IMR-90 (cell line): Measurements from ENCODE around the gene DCUN1D3. TPM values are rescaled to one million over a fixed set of nuclear protein-coding genes. Genes with fewer than 3 reads are reported as not detected.

Experiments used
- ATAC-seq: fragments of 200-7000 bp; cut with Tn5 transposase; 2 replicates; pipeline ENCODE4 v1.9.1; 2020; ENCODE audit warnings: low read depth, mild to moderate bottlenecking, moderate library complexity
- Bru-seq: library from RNA; stranded (reverse); fragments of 400-500 nt; gene quantifications from one replicate; lab custom pipeline; 2021; lab: Mats Ljungman, UMichigan
- BruChase-seq, 2 experiments: library from RNA; stranded (reverse); fragments of 400-500 nt; gene quantifications; one replicate each; lab custom pipeline; 2021; lab: Mats Ljungman, UMichigan
- BruUV-seq: library from RNA; stranded (reverse); fragments of 400-500 nt; replicated peaks from 2 replicates; lab custom pipeline; 2021; lab: Mats Ljungman, UMichigan
- CTCF ChIA-PET: fragments of 300-600 bp; formaldehyde crosslinking; extraction: SDS; loops from one replicate; lab custom pipeline; 2021; ENCODE audit warnings: antibody characterized with exemption; lab: Yijun Ruan, JAX
- POLR2A ChIA-PET: fragments of 300-600 bp; sonication (Branson Sonifier 250); formaldehyde crosslinking; loops from one replicate; lab custom pipeline; 2022; ENCODE audit warnings: antibody characterized with exemption; ENCODE audit not compliant: unreplicated experiment; lab: Charles Lee
- DNase-seq: peaks from one replicate; pipeline ENCODE4 v3.0.0; 2013
- H2AFZ ChIP-seq: replicated peaks from 2 replicates; pipeline ENCODE3; 2013; ENCODE audit warnings: low read length, mild to moderate bottlenecking; ENCODE audit not compliant: poor library complexity
- H2AK5ac ChIP-seq: 2 replicates; pipeline ENCODE4 v1.6.1; 2013; ENCODE audit warnings: low read depth, low read length, inconsistent platforms
- H2AK9ac ChIP-seq: replicated peaks from 2 replicates; pipeline ENCODE3; 2013; ENCODE audit warnings: mild to moderate bottlenecking, low read depth, low read length, moderate library complexity; ENCODE audit not compliant: poor library complexity
- H2BK120ac ChIP-seq: 2 replicates; pipeline ENCODE4 v1.6.1; 2013; ENCODE audit warnings: low read depth, low read length, inconsistent platforms
- H2BK15ac ChIP-seq: 3 replicates; pipeline ENCODE4 v1.6.1; 2013; ENCODE audit warnings: low read depth, low read length, inconsistent platforms
- H2BK20ac ChIP-seq: 2 replicates; pipeline ENCODE4 v1.6.1; 2013; ENCODE audit warnings: low read depth, mild to moderate bottlenecking, inconsistent platforms, low read length, moderate library complexity
- H2BK5ac ChIP-seq: 2 replicates; pipeline ENCODE4 v1.6.1; 2013; ENCODE audit warnings: mild to moderate bottlenecking, low read depth, low read length, inconsistent platforms; ENCODE audit not compliant: poor library complexity, severe bottlenecking
- H3K14ac ChIP-seq: replicated peaks from 2 replicates; pipeline ENCODE4 v1.6.1; 2013; ENCODE audit warnings: low read depth, low read length, inconsistent platforms
- H3K18ac ChIP-seq: 2 replicates; pipeline ENCODE4 v1.6.1; 2013; ENCODE audit warnings: low read depth, low read length, control low read depth
- H3K23ac ChIP-seq: 2 replicates; pipeline ENCODE4 v1.6.1; 2013; ENCODE audit warnings: low read depth, low read length, inconsistent platforms
- H3K27ac ChIP-seq: 2 replicates; pipeline ENCODE4 v1.5.1; 2013; ENCODE audit warnings: mild to moderate bottlenecking, control low read depth, low read length; ENCODE audit not compliant: insufficient read depth
- H3K27me3 ChIP-seq: 2 replicates; pipeline ENCODE4 v1.6.1; 2013; ENCODE audit warnings: low read length; ENCODE audit not compliant: control insufficient read depth, insufficient read depth
- H3K36me3 ChIP-seq: 2 replicates; pipeline ENCODE4 v1.6.1; 2013; ENCODE audit warnings: low read length, mixed read lengths; ENCODE audit not compliant: control insufficient read depth, insufficient read depth
- H3K4ac ChIP-seq: 2 replicates; pipeline ENCODE4 v1.6.1; 2013; ENCODE audit warnings: low read depth, low read length, inconsistent platforms
- H3K4me1 ChIP-seq: 2 replicates; pipeline ENCODE4 v1.6.1; 2013; ENCODE audit warnings: low read length, mixed read lengths; ENCODE audit not compliant: control insufficient read depth, insufficient read depth
- H3K4me2 ChIP-seq: 2 replicates; pipeline ENCODE4 v1.6.1; 2013; ENCODE audit warnings: low read depth, mild to moderate bottlenecking, control low read depth, low read length, moderate library complexity
- H3K4me3 ChIP-seq: 2 replicates; pipeline ENCODE4 v1.5.1; 2013; ENCODE audit warnings: low read depth, mild to moderate bottlenecking, control low read depth, low read length, moderate library complexity; ENCODE audit not compliant: insufficient read depth
- H3K56ac ChIP-seq: 2 replicates; pipeline ENCODE4 v1.6.1; 2013; ENCODE audit warnings: low read length, inconsistent platforms; ENCODE audit not compliant: insufficient read depth; ENCODE audit errors: extremely low read depth
- H3K79me1 ChIP-seq, 2 experiments: 2 replicates each; pipeline ENCODE4 v1.6.1; 2013; ENCODE audit warnings: low read length in 2 of 2, inconsistent platforms in 1 of 2, low read depth in 1 of 2
- H3K9ac ChIP-seq: 2 replicates; pipeline ENCODE4 v1.6.1; 2013; ENCODE audit warnings: low read depth, low read length, control low read depth
- H3K9me1 ChIP-seq: 2 replicates; pipeline ENCODE4 v1.6.1; 2013; ENCODE audit warnings: low read length, inconsistent platforms; ENCODE audit not compliant: insufficient read depth
- H3K9me3 ChIP-seq: 2 replicates; pipeline ENCODE4 v1.6.1; 2013; ENCODE audit warnings: low read length; ENCODE audit not compliant: control insufficient read depth, insufficient read depth
- H4K20me1 ChIP-seq: 2 replicates; pipeline ENCODE4 v1.6.1; 2013; ENCODE audit warnings: low read length, inconsistent platforms; ENCODE audit not compliant: insufficient read depth
- H4K5ac ChIP-seq: 2 replicates; pipeline ENCODE4 v1.6.1; 2013; ENCODE audit warnings: mild to moderate bottlenecking, low read depth, low read length, control low read depth
- H4K8ac ChIP-seq, 2 experiments: 2 replicates each; pipeline ENCODE4 v1.6.1; 2013; ENCODE audit warnings: low read depth in 2 of 2, low read length in 2 of 2, control low read depth in 1 of 2, inconsistent platforms in 1 of 2
- H4K91ac ChIP-seq: 2 replicates; pipeline ENCODE4 v1.6.1; 2013; ENCODE audit warnings: low read depth, low read length, inconsistent platforms; ENCODE audit not compliant: insufficient read depth
- BHLHE40 ChIP-seq: fragments of 150-350 bp; IDR thresholded peaks from 2 replicates; pipeline ENCODE4 v1.6.1; 2016; ENCODE audit warnings: mild to moderate bottlenecking, low read depth, low read length
- CHD1 ChIP-seq: IDR thresholded peaks from 2 replicates; pipeline ENCODE4 v1.6.1; 2012; ENCODE audit warnings: low read depth, low read length, improper control_type of control experiment
- FOS ChIP-seq: fragments of 150-350 bp; IDR thresholded peaks from 2 replicates; pipeline ENCODE4 v1.6.1; 2016; ENCODE audit warnings: low read depth, low read length
- MAFK ChIP-seq: IDR thresholded peaks from 2 replicates; pipeline ENCODE4 v1.6.1; 2012; ENCODE audit warnings: low read depth, low read length, improper control_type of control experiment
- MAZ ChIP-seq: IDR thresholded peaks from 2 replicates; pipeline ENCODE4 v1.6.1; 2012; ENCODE audit warnings: low read depth, mild to moderate bottlenecking, low read length, improper control_type of control experiment, moderate library complexity, borderline replicate concordance
- MXI1 ChIP-seq: IDR thresholded peaks from 2 replicates; pipeline ENCODE4 v1.6.1; 2012; ENCODE audit warnings: low read depth, mild to moderate bottlenecking, low read length, moderate library complexity, borderline replicate concordance
- NFE2L2 ChIP-seq: fragments of 150-350 bp; IDR thresholded peaks from 2 replicates; pipeline ENCODE4 v1.6.1; 2016; ENCODE audit warnings: low read depth, mild to moderate bottlenecking, low read length
- RFX5 ChIP-seq: IDR thresholded peaks from 2 replicates; pipeline ENCODE4 v1.8.0; 2012; ENCODE audit warnings: low read depth, mild to moderate bottlenecking, low read length, moderate library complexity
- SMC3 ChIP-seq: fragments of 150-350 bp; IDR thresholded peaks from 2 replicates; pipeline ENCODE4 v1.6.1; 2016; ENCODE audit warnings: low read depth, mild to moderate bottlenecking, antibody characterized with exemption, low read length, moderate library complexity
- WGBS, 2 experiments: methylation state at CpG; one replicate each; pipeline versions ENCODE4 v1.1.5 to v1.1.7; 2013; ENCODE audit warnings: missing lambda C conversion rate in 2 of 2; ENCODE audit not compliant: insufficient read length in 1 of 2; ENCODE audit errors: extremely low coverage in 2 of 2; 5-methylcytosine and 5-hydroxymethylcytosine counted together
- dilution Hi-C: fragments of 300-500 bp; cut with HindIII; formaldehyde crosslinking; loops from one replicate; pipeline ENCODE4 v1.14.3; 2018; ENCODE audit warnings: low sequenced_read_pairs; ENCODE audit not compliant: unreplicated experiment
- in situ Hi-C: fragments of 300-500 bp; cut with MboI; formaldehyde crosslinking; loops from 3 replicates; pipeline ENCODE4 v1.14.3; 2019; ENCODE audit warnings: low sequenced_read_pairs, inconsistent platforms, mixed read lengths
- intact Hi-C: fragments of 100-400 bp; cut with micrococcal nuclease; formaldehyde crosslinking; loops from 2 replicates; pipeline ENCODE4 v1.10.0; 2022
- long read RNA-seq: library from polyadenylated mRNA; unstranded; transcript quantifications from one replicate; pipeline ENCODE4 v2.0.0, GENCODE V29; 2021; ENCODE audit not compliant: unreplicated experiment
- polyA plus RNA-seq, 3 experiments: library from polyadenylated mRNA; depleted of rRNA; stranded (reverse); fragments of >200 nt; gene quantifications; 2 replicates each; pipeline ENCODE4 v1.2.3, GENCODE V29; 2012; ENCODE audit warnings: low replicate concordance in 1 of 3
- total RNA-seq: library from RNA; depleted of rRNA; stranded (reverse); fragments of >200 nt; gene quantifications from 2 replicates; pipeline ENCODE4 v1.2.3, GENCODE V29; 2012; rRNA removed
- TF ChIP-seq, protein P1 (sequence below): conservative IDR thresholded peaks from 2 replicates; pipeline ENCODE4 v1.5.1; 2012; ENCODE audit warnings: mild to moderate bottlenecking, low read depth, low read length, improper control_type of control experiment
- TF ChIP-seq, protein P2 (sequence below): fragments of 150-350 bp; IDR thresholded peaks from 2 replicates; pipeline ENCODE4 v1.6.1; 2017; ENCODE audit warnings: mild to moderate bottlenecking, antibody characterized with exemption, low read length, low read depth

The DCUN1D3 gene, protein sequence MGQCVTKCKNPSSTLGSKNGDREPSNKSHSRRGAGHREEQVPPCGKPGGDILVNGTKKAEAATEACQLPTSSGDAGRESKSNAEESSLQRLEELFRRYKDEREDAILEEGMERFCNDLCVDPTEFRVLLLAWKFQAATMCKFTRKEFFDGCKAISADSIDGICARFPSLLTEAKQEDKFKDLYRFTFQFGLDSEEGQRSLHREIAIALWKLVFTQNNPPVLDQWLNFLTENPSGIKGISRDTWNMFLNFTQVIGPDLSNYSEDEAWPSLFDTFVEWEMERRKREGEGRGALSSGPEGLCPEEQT
- 42.3 and 51.7 TPM in 2 replicates for total RNA-seq
- polyA plus RNA-seq (2012; rRNA removed) = 7.4 and 8.1 TPM in 2 replicates
- 2.8 and 4.2 TPM in 2 replicates for polyA plus RNA-seq (2012; cell fraction: cytosol; rRNA removed)
- 4.4 and 12.9 TPM in 2 replicates for polyA plus RNA-seq (2012; cell fraction: nucleus; rRNA removed; ENCODE audit: low replicate concordance)
- percentile 97 among the genes with signal in this experiment for Bru-seq, nascent RNA
- percentile 91 among the genes with signal in this experiment for BruChase-seq, experiment 1, labeled RNA remaining after a 6-hour chase
- BruChase-seq, experiment 2, labeled RNA remaining after a 2-hour chase = percentile 100 among the genes with signal in this experiment
- long read RNA-seq, full-length matches to known transcripts = 5 of 8 reads
- long read RNA-seq, partial matches to known transcripts = 0 of 8 reads
- long read RNA-seq, other reads (novel, unspliced or antisense) = 3 of 8 reads

GRCh38 chr16:20900299-20901067 is at the start of gene DCUN1D3, which contains the start of gene LYRM1:
TSS of gene DCUN1D3 (minus strand) at chr16:20900358. CDS start at chr16:20862538, 37,820 bp downstream.
TSS of gene LYRM1 (plus strand) at chr16:20900771. CDS start at chr16:20915556, 14,785 bp downstream.
- intact Hi-C loops (loop anchor here (1.0 to 5.0 kb wide), 4 partner anchors 49 to 257 kb away; partner anchors contain the start of gene LDAF1), in situ Hi-C loops (no loop called here), dilution Hi-C loops (no loop called here)
- Histone ChIP-seq H3K79me1 (peaks cover 44 to 85% of the 10 kb centered on the region in 2 experiments), H2BK5ac (peak within 1 kb of the TSS; percentile 99), H3K9me3 (no peaks in the 10 kb centered on the region), H3K56ac (peak within 1 kb of the TSS; percentile 100), H2BK20ac (peak within 1 kb of the TSS; percentile 100), H2BK120ac (peak within 1 kb of the TSS; percentile 100), H3K4me3 (peak within 1 kb of the TSS; percentile 100), H3K9ac (peak within 1 kb of the TSS; percentile 100), H3K4me1 (peaks cover 10% of the 10 kb centered on the region), H4K20me1 (peaks cover 29% of the 10 kb centered on the region), H3K27me3 (no peaks in the 10 kb centered on the region), H3K4ac (peak within 1 kb of the TSS; percentile 100), H4K8ac (peak within 1 kb of the TSS; percentile 88 to 100), H4K91ac (peak within 1 kb of the TSS; percentile 100), H3K14ac (peak within 1 kb of the TSS; percentile 100), H3K23ac (peak within 1 kb of the TSS; percentile 100), H2AK9ac (peak within 1 kb of the TSS; percentile 99), H3K36me3 (no peaks in the 10 kb centered on the region; the same call in none of the 2 replicates), H3K27ac (peak within 1 kb of the TSS; percentile 100), H3K9me1 (peaks cover 12% of the 10 kb centered on the region), H2AFZ (peak within 1 kb of the TSS; percentile 97), H2AK5ac (peak within 1 kb of the TSS; percentile 73), H4K5ac (peak within 1 kb of the TSS; percentile 98), H3K18ac (peak within 1 kb of the TSS; percentile 99), H3K4me2 (peak within 1 kb of the TSS; percentile 100), H2BK15ac (peak within 1 kb of the TSS; percentile 100)
- 0% methylated on average over 11 of the region's 62 CpGs; no CpG with 5 or more reads in 1 of the 2 experiments for WGBS, 2 experiments
- ChIA-PET POLR2A (interaction anchor here (0.6 to 1.0 kb wide), 4 partner anchors 14 to 1307 kb away, joined by 4 to 9 read pairs (median 5); no protein-coding TSS in a partner anchor), CTCF (no interaction called here)
- peak; percentile 87 for ATAC-seq
- DNase-seq = peak; percentile 100
- BruUV-seq = no TSS peak
- peak; percentile 5; the same call in 1 of the 2 replicates for TF ChIP-seq SMC3
- peak; percentile 89 for TF ChIP-seq BHLHE40
- no peak for TF ChIP-seq MAFK
- TF ChIP-seq RFX5 = no peak
- TF ChIP-seq, protein P1, sequence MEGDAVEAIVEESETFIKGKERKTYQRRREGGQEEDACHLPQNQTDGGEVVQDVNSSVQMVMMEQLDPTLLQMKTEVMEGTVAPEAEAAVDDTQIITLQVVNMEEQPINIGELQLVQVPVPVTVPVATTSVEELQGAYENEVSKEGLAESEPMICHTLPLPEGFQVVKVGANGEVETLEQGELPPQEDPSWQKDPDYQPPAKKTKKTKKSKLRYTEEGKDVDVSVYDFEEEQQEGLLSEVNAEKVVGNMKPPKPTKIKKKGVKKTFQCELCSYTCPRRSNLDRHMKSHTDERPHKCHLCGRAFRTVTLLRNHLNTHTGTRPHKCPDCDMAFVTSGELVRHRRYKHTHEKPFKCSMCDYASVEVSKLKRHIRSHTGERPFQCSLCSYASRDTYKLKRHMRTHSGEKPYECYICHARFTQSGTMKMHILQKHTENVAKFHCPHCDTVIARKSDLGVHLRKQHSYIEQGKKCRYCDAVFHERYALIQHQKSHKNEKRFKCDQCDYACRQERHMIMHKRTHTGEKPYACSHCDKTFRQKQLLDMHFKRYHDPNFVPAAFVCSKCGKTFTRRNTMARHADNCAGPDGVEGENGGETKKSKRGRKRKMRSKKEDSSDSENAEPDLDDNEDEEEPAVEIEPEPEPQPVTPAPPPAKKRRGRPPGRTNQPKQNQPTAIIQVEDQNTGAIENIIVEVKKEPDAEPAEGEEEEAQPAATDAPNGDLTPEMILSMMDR = no peak
- TF ChIP-seq MXI1 = peak; percentile 60
- peak; percentile 24; the same call in 1 of the 2 replicates for TF ChIP-seq NFE2L2
- peak; percentile 89; the same call in 1 of the 2 replicates for TF ChIP-seq MAZ
- TF ChIP-seq FOS = peak; percentile 52; the same call in 1 of the 2 replicates
- TF ChIP-seq, protein P2, sequence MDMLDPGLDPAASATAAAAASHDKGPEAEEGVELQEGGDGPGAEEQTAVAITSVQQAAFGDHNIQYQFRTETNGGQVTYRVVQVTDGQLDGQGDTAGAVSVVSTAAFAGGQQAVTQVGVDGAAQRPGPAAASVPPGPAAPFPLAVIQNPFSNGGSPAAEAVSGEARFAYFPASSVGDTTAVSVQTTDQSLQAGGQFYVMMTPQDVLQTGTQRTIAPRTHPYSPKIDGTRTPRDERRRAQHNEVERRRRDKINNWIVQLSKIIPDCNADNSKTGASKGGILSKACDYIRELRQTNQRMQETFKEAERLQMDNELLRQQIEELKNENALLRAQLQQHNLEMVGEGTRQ = 0 out of 2 replicates have a peak, but pooled peaks have one; percentile 1
- peak; percentile 93 for TF ChIP-seq CHD1
